Measurements from ENCODE around the gene PDP2.

- TF ChIP-seq ESRRG (CRISPR knock-in tag; IDR thresholded peaks at IDR 0.05) (no peak), RARB (CRISPR knock-in tag; IDR thresholded peaks at IDR 0.05) (no peak), GLIS3 (CRISPR knock-in tag; IDR thresholded peaks at IDR 0.05) (no peak), SNAI2 (CRISPR knock-in tag; IDR thresholded peaks at IDR 0.05) (no peak), ZC3H10 (CRISPR knock-in tag; IDR thresholded peaks at IDR 0.05) (no peak), BACH2 (CRISPR knock-in tag; IDR thresholded peaks at IDR 0.05; ENCODE audit: borderline replicate concordance) (no peak), ZFP3 (CRISPR knock-in tag; IDR thresholded peaks at IDR 0.05) (no peak), CSDC2 (CRISPR knock-in tag; IDR thresholded peaks at IDR 0.05) (no peak), TCF4 (CRISPR knock-in tag; IDR thresholded peaks at IDR 0.05; ENCODE audit: borderline replicate concordance) (no peak)
Measured at GRCh38 chr16:66918803-66919568, 38.7 kb downstream of the PDP2 start, which contains the start of gene CDH16.

Data from SK-N-SH treated with all-trans-retinoic acid at 6 μM for 48 hours (cell line).